Measurements from ENCODE around the gene SAMD8.

The SAMD8 gene

GRCh38 chr10:75111365-75111906, at the start of gene SAMD8:
TSS of gene SAMD8 (plus strand) at chr10:75111656. CDS start at chr10:75150529, 38,873 bp downstream.
- DNase-seq (ENCODE audit: low read depth) = peak; percentile 90

GRCh38 chr10:75061709-75062505, 49.5 kb upstream of the SAMD8 start:
- no peak for DNase-seq (ENCODE audit: low read depth)

GRCh38 chr10:75062506-75063299, 48.8 kb upstream of the SAMD8 start:
- no peak for DNase-seq (ENCODE audit: low read depth)

- no peak for DNase-seq (ENCODE audit: low read depth)
These were observed 47.8 kb upstream of the SAMD8 start for GRCh38 chr10:75063461-75064230.

- DNase-seq (ENCODE audit: low read depth) = no peak
These were observed 46.4 kb upstream of the SAMD8 start for GRCh38 chr10:75065076-75065475.

- no peak for DNase-seq (ENCODE audit: low read depth)
These were observed 45.2 kb upstream of the SAMD8 start for GRCh38 chr10:75066271-75066670.

- DNase-seq (ENCODE audit: low read depth) = no peak
These were observed 44.2 kb upstream of the SAMD8 start for GRCh38 chr10:75067272-75067671.

GRCh38 chr10:75068523-75068922, 42.9 kb upstream of the SAMD8 start:
- DNase-seq (ENCODE audit: low read depth) = no peak

- DNase-seq (ENCODE audit: low read depth) = no peak
These were observed 41.0 kb upstream of the SAMD8 start for GRCh38 chr10:75070476-75070875.

GRCh38 chr10:75070961-75071428, 40.5 kb upstream of the SAMD8 start:
- no peak for DNase-seq (ENCODE audit: low read depth)

- no peak for DNase-seq (ENCODE audit: low read depth)
These were observed 39.7 kb upstream of the SAMD8 start for GRCh38 chr10:75071756-75072155.

GRCh38 chr10:75072727-75073126, 38.7 kb upstream of the SAMD8 start:
- no peak for DNase-seq (ENCODE audit: low read depth)

GRCh38 chr10:75073442-75073841, 38.0 kb upstream of the SAMD8 start:
- no peak for DNase-seq (ENCODE audit: low read depth)

- no peak for DNase-seq (ENCODE audit: low read depth)
These were observed 36.6 kb upstream of the SAMD8 start for GRCh38 chr10:75074711-75075445.

- DNase-seq (ENCODE audit: low read depth) = no peak
These were observed 35.1 kb upstream of the SAMD8 start for GRCh38 chr10:75076348-75076747.

- DNase-seq (ENCODE audit: low read depth) = no peak
These were observed 31.9 kb upstream of the SAMD8 start for GRCh38 chr10:75079436-75080083.

- no peak for DNase-seq (ENCODE audit: low read depth)
These were observed 30.9 kb upstream of the SAMD8 start for GRCh38 chr10:75080554-75080953.

GRCh38 chr10:75081379-75081778, 30.1 kb upstream of the SAMD8 start:
- DNase-seq (ENCODE audit: low read depth) = no peak

- no peak for DNase-seq (ENCODE audit: low read depth)
These were observed 27.3 kb upstream of the SAMD8 start for GRCh38 chr10:75083972-75084833.

GRCh38 chr10:75084834-75085384, 26.5 kb upstream of the SAMD8 start:
- DNase-seq (ENCODE audit: low read depth) = no peak
